Epithelial cell of prostate (primary cell): ENCODE results near the gene NIM1K.
"Not testable (repeated sequence)": the region's sequence is repeated elsewhere in the genome, so short reads cannot be mapped to it uniquely, and the experiment has no call there.

Source experiments
- DNase-seq: peaks from one replicate; pipeline ENCODE4 v3.0.0-alpha.2; 2011; ENCODE audit warnings: low read depth, low spot score
- H3K27ac ChIP-seq: fragments of 450-650 bp; 2 replicates; pipeline ENCODE4 v1.5.1; 2017; ENCODE audit warnings: mild to moderate bottlenecking

NIM1K gene

DNA sequence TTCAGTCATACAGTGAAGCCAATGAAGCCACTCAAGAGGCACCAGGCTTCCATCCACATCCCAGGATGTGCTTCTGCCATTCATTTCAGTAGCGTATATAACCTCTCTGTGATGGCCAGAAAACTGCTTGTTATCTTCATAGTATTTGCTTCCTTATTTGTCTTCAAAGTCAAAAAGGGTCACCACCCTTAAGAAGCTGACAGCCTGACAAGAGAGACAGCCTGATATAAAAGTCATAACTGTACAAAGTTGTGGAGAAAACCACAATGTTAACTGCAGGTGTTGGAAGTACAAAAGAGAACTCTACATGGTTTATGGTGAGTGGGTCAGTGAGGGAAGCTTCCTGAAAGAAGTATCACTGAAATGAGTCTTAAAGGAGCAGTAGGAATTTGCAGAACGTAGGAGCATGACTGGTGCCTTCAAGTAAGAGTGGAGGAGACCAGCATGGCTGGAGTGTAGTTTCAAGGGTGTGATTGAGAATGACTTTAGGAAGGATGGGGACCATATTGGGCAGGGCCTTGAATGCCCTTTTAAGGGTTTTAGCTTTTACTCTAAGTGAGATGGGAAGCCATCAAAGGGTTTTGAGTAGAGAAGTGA, 33.7 kb downstream of the NIM1K start:
- no peak overlapping the region for H3K27ac ChIP-seq
- DNase-seq, result no peak

GRCh38 chr5:43227655-43228054, 35.6 kb downstream of the NIM1K start:
- H3K27ac ChIP-seq, result no peak overlapping the region

DNA sequence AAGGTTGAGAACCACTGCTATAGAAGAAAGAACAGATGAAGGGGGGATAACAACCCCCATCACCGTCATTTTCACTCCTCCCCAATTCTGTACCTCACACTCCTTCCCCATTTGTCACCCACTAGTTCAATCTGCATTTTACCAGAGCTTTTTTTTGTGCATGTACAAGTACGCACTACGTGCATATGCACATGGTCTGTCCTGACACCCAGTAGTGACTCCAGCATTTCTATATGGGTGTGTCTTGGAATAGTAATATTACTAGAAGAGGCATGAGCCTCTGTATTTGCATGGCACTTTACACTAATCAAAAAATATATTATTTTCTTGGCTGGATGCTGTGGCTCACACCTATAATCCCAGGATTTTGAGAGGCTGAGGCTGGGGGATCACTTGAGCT, 38.7 kb downstream of the NIM1K start:
- no peak for DNase-seq
- H3K27ac ChIP-seq, result no peak overlapping the region

More at GRCh38 chr5:43227655-43228054, 35.6 kb downstream of the NIM1K start:
- no peak for DNase-seq

DNA sequence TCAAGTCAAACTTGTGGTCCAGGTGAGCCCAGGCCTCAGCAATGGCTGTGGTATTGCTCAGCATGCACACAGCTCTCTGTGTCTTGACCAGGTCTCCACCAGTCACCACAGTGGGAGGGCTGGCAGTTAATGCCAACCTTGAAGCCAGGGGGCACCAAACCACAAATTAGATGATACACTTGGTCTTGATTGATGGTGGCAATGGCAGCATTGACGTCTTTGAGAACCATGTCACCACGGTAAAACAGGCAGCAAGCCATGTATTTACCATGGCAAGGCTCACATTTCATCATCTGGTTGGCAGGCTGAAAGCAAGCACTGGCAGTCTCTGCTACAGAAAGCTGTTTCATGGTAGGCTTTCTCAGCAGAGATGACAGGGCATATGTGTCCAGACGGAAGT, 40.0 kb downstream of the NIM1K start:
- no peak overlapping the region for H3K27ac ChIP-seq
- DNase-seq, result no peak

DNA sequence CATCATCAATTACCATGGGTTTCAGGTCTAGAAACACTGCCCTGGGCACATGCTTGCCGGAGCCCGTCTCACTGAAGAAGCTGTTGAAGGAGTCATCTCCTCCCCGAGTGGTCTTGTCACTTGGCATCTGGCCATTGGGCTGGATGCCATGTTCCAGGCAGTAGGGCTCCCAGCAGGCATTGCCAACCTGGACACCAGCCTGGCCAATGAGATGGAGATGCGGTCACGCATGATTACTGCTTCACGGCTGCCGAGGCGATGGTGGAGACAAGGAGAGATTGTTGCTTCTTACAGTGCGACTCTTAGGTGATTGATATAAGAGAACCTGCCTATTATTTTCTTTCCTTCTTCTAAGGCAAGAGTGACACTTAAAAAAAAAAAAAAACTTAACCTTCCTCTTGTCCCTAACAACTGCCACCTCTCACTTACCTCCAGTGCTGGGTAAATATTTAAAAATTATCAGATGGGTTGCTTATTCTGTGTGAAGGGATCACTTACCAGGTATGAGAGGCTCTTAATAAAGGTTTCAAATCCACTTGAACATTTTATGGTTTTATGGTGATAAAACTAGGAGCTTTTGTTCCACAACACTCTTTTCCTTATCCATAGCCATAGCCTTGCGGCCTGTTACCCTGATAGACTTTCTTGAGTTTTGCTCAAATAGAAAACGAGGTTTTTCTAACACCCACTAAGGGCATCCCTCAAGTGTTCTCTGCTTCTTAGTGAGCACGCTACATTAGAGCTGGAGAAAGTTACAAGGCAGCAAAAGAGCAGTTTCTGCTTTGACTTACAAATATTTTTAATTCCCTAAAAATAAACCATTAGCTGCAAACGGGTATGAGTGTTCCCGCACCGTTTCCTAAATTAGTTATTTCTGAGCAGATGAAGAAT, 41.2 kb downstream of the NIM1K start:
- no peak overlapping the region for H3K27ac ChIP-seq
- DNase-seq, result no peak

DNA sequence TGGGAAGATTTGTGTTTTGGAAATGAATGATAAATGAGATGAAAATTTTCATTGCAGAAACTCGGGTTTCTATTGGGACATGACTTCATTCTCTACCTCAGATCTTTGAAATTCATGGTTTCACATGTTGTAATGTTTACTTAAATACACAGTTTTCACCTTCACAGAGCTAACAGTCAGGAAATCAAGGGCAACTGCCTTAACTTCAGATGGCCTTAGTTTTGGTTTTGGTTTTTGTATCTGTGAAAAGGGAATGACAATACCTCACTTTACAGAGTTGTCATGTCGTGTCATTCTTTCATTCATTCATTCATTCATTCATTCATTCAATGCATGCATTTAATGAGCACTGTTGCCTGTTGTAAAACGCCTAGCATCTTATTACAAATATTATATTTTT, 41.9 kb downstream of the NIM1K start:
- no peak for DNase-seq

GRCh38 chr5:43236653-43237355, 44.8 kb downstream of the NIM1K start:
- DNase-seq, result no peak
- no peak overlapping the region for H3K27ac ChIP-seq

More for the DNA sequence above, 41.9 kb downstream of the NIM1K start:
- no peak overlapping the region for H3K27ac ChIP-seq

DNA sequence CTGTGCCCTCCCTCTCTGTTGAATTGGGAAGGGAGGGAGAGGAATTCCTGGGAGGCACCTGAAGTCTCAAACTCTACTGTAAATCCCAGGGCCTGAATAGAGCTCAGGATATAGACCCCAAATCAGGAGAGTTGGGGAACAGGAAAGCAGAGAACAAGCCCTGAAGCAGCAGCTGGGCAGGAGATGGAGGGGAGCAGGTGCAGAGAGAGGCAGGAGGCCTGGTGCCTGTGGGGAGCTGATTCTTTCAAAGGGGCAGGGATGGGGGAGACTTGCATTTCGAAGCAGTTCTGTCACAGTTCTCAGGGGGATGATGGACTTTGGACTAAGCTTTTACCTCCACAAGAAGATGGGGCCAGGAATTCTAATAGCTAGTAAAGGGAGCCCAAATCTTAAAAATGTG, 50.2 kb downstream of the NIM1K start:
- no peak overlapping the region for H3K27ac ChIP-seq
- no peak for DNase-seq

DNA sequence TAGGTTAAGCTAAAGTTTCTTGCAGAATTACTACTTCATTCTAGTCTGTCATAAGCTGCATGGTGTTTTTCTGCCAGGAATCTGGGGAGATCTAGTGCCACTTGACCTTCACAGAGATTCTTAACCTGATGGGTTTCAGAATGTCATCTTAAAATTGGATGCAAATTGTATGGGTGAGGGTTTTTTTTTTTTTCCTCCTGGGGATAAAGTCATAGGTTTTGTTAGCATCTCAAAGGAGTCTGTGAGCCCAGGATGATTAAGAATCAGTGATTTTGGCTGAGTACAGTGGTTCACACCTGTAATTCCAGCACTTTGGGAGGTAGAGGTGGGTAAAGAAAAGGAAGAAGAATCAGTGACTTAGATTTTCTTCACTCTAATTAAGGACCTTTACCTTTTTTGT, 51.2 kb downstream of the NIM1K start:
- no peak for DNase-seq
- no peak overlapping the region for H3K27ac ChIP-seq

GRCh38 chr5:43244823-43245565, 53.0 kb downstream of the NIM1K start:
- DNase-seq, result no peak
- no peak overlapping the region for H3K27ac ChIP-seq

DNA sequence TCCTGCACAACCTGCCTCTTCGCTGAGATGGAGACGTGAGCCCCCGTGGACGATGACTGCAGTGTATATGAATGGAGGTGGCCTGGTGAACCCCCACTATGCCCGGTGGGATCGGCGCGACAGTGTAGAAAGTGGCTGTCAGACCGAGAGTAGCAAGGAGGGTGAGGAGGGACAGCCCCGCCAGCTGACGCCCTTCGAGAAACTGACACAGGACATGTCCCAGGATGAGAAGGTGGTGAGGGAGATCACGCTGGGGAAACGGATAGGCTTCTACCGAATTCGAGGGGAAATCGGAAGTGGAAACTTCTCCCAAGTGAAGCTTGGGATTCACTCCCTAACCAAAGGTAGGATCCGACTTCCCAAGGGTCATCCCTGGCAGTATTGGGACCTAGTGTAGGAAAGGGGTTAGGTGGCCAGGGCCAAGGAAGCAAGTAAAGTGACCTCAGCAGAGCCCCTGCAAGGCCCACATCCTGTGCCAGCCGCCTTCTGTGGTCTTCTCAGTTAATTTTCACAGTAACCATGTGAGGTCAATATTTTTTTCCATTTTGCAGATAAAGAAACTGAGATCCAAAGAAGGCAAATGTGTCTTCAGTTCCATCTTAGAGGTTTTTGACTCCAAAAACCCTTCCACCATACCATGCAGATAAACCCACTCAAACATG, 53.8 kb downstream of the NIM1K start:
- no peak for DNase-seq
- no peak overlapping the region for H3K27ac ChIP-seq

- no peak overlapping the region for H3K27ac ChIP-seq
- no peak for DNase-seq
Observed at GRCh38 chr5:43251754-43252153, 59.7 kb downstream of the NIM1K start.

- no peak overlapping the region for H3K27ac ChIP-seq
- no peak for DNase-seq
Observed at GRCh38 chr5:43255704-43256103, 63.7 kb downstream of the NIM1K start.

GRCh38 chr5:43256261-43256966, 64.4 kb downstream of the NIM1K start:
- no peak overlapping the region for H3K27ac ChIP-seq
- DNase-seq, result no peak

DNA sequence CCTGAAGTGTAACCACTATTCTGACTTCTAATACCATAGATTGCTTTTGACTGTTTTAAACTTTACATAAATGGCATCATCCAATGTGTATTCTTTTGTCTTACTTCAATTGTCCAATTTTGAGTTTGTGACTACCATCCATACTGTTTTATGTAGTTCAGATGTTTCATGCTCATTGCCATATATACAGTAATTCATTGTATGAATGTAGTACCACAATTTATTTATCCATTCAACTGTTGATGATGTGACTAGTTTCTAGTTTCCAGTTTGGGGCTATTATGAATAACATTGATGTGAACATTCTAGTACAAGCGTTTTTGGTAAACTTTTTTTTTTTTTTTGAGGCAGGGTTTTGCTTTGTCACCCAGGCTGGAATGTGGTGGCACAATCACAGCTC, 66.1 kb downstream of the NIM1K start:
- no peak for DNase-seq
- H3K27ac ChIP-seq, result no peak overlapping the region

DNA sequence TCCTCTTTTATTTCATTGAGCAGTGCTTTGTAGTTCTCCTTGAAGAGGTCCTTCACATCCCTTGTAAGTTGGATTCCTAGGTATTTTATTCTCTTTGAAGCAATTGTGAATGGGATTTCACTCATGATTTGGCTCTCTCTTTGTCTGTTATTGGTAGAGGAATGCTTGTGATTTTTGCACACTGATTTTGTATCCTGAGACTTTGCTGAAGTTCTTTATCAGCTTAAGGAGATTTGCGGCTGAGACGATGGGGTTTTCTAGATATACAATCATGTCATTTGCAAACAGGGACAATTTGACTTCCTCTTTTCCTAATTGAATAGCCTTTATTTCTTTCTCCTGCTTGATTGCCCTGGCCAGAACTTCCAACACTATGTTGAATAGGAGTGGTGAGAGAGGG, 70.2 kb downstream of the NIM1K start:
- H3K27ac ChIP-seq, DNase-seq: not testable (repeated sequence)

GRCh38 chr5:43268188-43268820, 76.3 kb downstream of the NIM1K start:
- no peak for DNase-seq
- H3K27ac ChIP-seq, result no peak overlapping the region

- no peak for DNase-seq
Observed at GRCh38 chr5:43270645-43271044, 78.6 kb downstream of the NIM1K start.

DNA sequence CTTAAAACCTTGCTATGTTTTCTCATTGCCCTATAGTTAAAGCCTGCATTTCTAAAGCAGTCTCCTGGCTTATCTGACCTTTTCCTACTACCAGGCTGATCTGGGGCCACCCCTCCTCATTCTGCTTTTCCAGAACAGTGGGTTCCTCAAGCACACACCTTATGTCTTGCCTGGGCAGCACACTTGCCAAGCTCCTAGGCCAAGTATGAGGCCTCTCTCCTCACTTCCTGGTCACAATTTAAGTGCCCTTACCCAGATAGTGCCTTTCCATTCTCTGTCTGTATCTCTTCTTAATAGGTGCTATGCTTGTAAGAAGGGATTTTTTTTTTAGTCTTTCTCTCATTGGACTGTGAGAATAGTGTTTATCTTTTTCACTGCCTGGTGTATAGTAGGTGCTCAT, 81.5 kb downstream of the NIM1K start:
- DNase-seq, result no peak

More at GRCh38 chr5:43270645-43271044, 78.6 kb downstream of the NIM1K start:
- no peak overlapping the region for H3K27ac ChIP-seq

More for the DNA sequence above, 81.5 kb downstream of the NIM1K start:
- H3K27ac ChIP-seq, result no peak overlapping the region
